A549 (cell line): ENCODE results near the gene ARMH3. TPM values are rescaled to one million over a fixed set of nuclear protein-coding genes. Genes with fewer than 3 reads are reported as not detected.

Experiments
- ATAC-seq, 2 experiments: fragments of 200-7000 bp in 1 of 2; fragments of >200 bp in 1 of 2; cut with Nextera tagmentation in 1 of 2; cut with Tn5 transposase in 1 of 2; 3 replicates each; pipeline versions ENCODE4 v1.8.0 to v1.9.1; 2018 to 2020; ENCODE audit warnings: mild to moderate bottlenecking in 1 of 2, moderate library complexity in 1 of 2
- CTCF ChIA-PET: fragments of 300-600 bp; sonication (Branson Sonifier 250); formaldehyde crosslinking; extraction: SDS; loops from one replicate; lab custom pipeline; 2021; ENCODE audit warnings: antibody characterized with exemption, inconsistent platforms; lab: Yijun Ruan, JAX
- POLR2A ChIA-PET: fragments of 350-600 bp; formaldehyde crosslinking; extraction: SDS; loops from one replicate; lab custom pipeline; 2021; ENCODE audit warnings: antibody characterized with exemption, inconsistent platforms; lab: Yijun Ruan, JAX
- DNase-seq, 2 experiments: peaks; one replicate each; pipeline versions ENCODE4 v3.0.0 to v3.0.0-alpha.2; 2011 to 2016; ENCODE audit warnings: low read depth in 1 of 2, low spot score in 1 of 2
- FAIRE-seq: peaks from 2 replicates; lab custom pipeline; 2011; peaks lifted over from hg19 to GRCh38; lab: Jason Lieb, UNC
- H3K27ac ChIP-seq, 2 experiments: fragments of >200 bp; sonication (Bioruptor Twin); formaldehyde crosslinking; 3 replicates each; pipeline ENCODE4 v1.5.1; 2016 to 2017
- H3K4me1 ChIP-seq: fragments of >200 bp; sonication (Bioruptor Twin); formaldehyde crosslinking; 3 replicates; pipeline ENCODE4 v1.6.1; 2016
- H3K4me2 ChIP-seq: fragments of >200 bp; sonication (Bioruptor Twin); formaldehyde crosslinking; 3 replicates; pipeline ENCODE4 v1.6.1; 2016
- H3K4me3 ChIP-seq: fragments of >200 bp; sonication (Bioruptor Twin); formaldehyde crosslinking; 3 replicates; pipeline ENCODE4 v1.5.1; 2016
- H3K9me3 ChIP-seq: fragments of >200 bp; sonication (Bioruptor Twin); formaldehyde crosslinking; 3 replicates; pipeline ENCODE4 v1.6.1; 2016
- CEBPB ChIP-seq, 2 experiments: fragments of >200 bp in 1 of 2; sonication (Bioruptor Twin) in 1 of 2; formaldehyde crosslinking in 1 of 2; IDR thresholded peaks; 2 replicates each; pipeline ENCODE4 v1.6.1; 2012 to 2016
- CHD2 ChIP-seq: fragments of 150-350 bp; IDR thresholded peaks from 2 replicates; pipeline ENCODE4 v1.6.1; 2014; ENCODE audit warnings: low read length; ENCODE audit not compliant: partially characterized antibody
- EHMT2 ChIP-seq: fragments of 200-600 bp; sonication (generic); IDR thresholded peaks from 2 replicates; pipeline ENCODE4 v1.6.1; 2016; ENCODE audit warnings: antibody characterized with exemption, low read depth, mild to moderate bottlenecking, moderate library complexity
- ESRRA ChIP-seq: fragments of 150-350 bp; IDR thresholded peaks from 2 replicates; pipeline ENCODE4 v1.6.1; 2014; ENCODE audit warnings: mild to moderate bottlenecking, low read length, borderline replicate concordance
- FOSL2 ChIP-seq, 2 experiments: fragments of 450-650 bp in 1 of 2; fragments of >200 bp in 1 of 2; sonication (Bioruptor Twin) in 1 of 2; formaldehyde crosslinking; IDR thresholded peaks; 2 replicates each; pipeline versions ENCODE4 v1.5.0 to v1.6.1; 2016 to 2020; ENCODE audit warnings: mild to moderate bottlenecking in 1 of 2, moderate library complexity in 1 of 2
- FOXS1 ChIP-seq: fragments of 250-450 bp; sonication (Bioruptor Pico); IDR thresholded peaks from 2 replicates; pipeline ENCODE4 v1.5.0; 2020; ENCODE audit warnings: mild to moderate bottlenecking, moderate library complexity
- HDAC2 ChIP-seq: fragments of 200-600 bp; sonication (generic); IDR thresholded peaks from 2 replicates; pipeline ENCODE4 v1.6.1; 2016
- HEYL ChIP-seq: fragments of 250-450 bp; sonication (Bioruptor Pico); IDR thresholded peaks from 2 replicates; pipeline ENCODE4 v1.8.0; 2021; ENCODE audit warnings: mild to moderate bottlenecking, moderate library complexity
- JUNB ChIP-seq: fragments of >200 bp; sonication (Bioruptor Twin); formaldehyde crosslinking; IDR thresholded peaks from 2 replicates; pipeline ENCODE4 v1.6.1; 2016
- KDM5A ChIP-seq: fragments of 200-600 bp; sonication (generic); IDR thresholded peaks from 2 replicates; pipeline ENCODE4 v1.6.1; 2016; ENCODE audit warnings: antibody characterized with exemption, mild to moderate bottlenecking
- MAZ ChIP-seq: fragments of 150-350 bp; IDR thresholded peaks from 2 replicates; pipeline ENCODE4 v1.6.1; 2014; ENCODE audit warnings: antibody characterized with exemption, low read depth, low read length, borderline replicate concordance
- POLR2A ChIP-seq: IDR thresholded peaks from 2 replicates; pipeline ENCODE4 v1.6.1; 2012; ENCODE audit warnings: mild to moderate bottlenecking, low read length
- RCOR1 ChIP-seq: fragments of 150-350 bp; IDR thresholded peaks from 2 replicates; pipeline ENCODE4 v1.6.1; 2014; ENCODE audit warnings: antibody characterized with exemption, low read length, low read depth
- WGBS: methylation state at CpG from one replicate; pipeline ENCODE4 v1.1.6; 2017; ENCODE audit errors: missing lambda C conversion rate; 5-methylcytosine and 5-hydroxymethylcytosine counted together
- polyA plus RNA-seq, 4 experiments: library from polyadenylated mRNA; depleted of rRNA in 3 of 4; stranded (reverse); fragments of >200 nt; fragmentation: RNase III in 1 of 4; extraction: RNeasy Plus Mini Kit Qiagen cat#74134 plus additional on column Dnase treatment in 1 of 4; gene quantifications; 2 replicates in 3 of 4; 3 replicates in 1 of 4; pipeline ENCODE4 v1.2.3, GENCODE V29; 2011 to 2017
- TF ChIP-seq, protein P1 (sequence below): fragments of >200 bp; sonication (Bioruptor Twin); formaldehyde crosslinking; IDR thresholded peaks from 3 replicates; pipeline ENCODE4 v1.6.1; 2016
- TF ChIP-seq, protein P2 (sequence below): IDR thresholded peaks from 2 replicates; pipeline ENCODE4 v1.6.1; 2012
- TF ChIP-seq, protein P3 (sequence below): fragments of 250-450 bp; sonication (Bioruptor Pico); IDR thresholded peaks from 2 replicates; pipeline ENCODE4 v1.5.0; 2020; ENCODE audit warnings: low read depth, mild to moderate bottlenecking, moderate library complexity
- TF ChIP-seq, protein P4 (sequence below): fragments of 200-600 bp; sonication (generic); IDR thresholded peaks from 2 replicates; pipeline ENCODE4 v1.6.1; 2016; ENCODE audit warnings: antibody characterized with exemption, mild to moderate bottlenecking, moderate library complexity
- TF ChIP-seq, protein P5 (sequence below): fragments of >200 bp; sonication (Bioruptor Twin); formaldehyde crosslinking; IDR thresholded peaks from 2 replicates; pipeline ENCODE4 v1.6.1; 2016

The ARMH3 gene
- polyA plus RNA-seq, 2 of the 4 experiments (the other 2 are of a cell fraction), result 12.7 to 17.3 TPM

DNA sequence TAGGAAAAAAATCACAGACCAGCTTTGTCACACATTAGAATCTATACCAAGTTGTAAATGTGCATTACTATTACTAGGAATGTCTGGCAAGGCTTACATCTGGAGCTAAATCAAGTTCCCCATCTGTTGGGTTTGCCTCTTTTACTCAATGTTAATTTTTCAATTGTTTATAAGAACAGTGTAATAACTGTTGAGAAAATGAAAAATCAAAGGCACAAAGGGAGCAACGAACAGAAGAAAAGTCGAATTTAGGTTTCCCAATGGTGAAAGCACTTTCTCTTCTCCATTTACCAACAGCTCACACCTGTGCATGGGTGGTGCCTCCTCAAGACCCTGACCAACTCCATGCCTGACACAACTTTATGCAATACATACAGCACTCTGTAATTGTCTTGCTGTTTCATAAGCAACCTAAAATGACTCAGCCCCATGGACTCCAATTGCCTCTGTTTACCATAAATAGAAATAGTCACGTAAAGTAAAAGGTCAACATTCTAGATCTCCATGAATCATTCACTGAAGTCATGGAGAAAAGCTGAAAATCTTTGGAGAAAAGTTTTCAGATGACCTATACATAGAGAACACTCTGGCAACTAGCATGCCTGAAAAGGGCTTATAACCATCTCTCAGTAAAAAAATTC is 116.8 kb downstream of the ARMH3 start (continued):
- TF ChIP-seq CEBPB (IDR thresholded peaks at IDR 0.05), result peak; percentile 85 to 90
- TF ChIP-seq KDM5A, result no peak
- TF ChIP-seq, protein P1, sequence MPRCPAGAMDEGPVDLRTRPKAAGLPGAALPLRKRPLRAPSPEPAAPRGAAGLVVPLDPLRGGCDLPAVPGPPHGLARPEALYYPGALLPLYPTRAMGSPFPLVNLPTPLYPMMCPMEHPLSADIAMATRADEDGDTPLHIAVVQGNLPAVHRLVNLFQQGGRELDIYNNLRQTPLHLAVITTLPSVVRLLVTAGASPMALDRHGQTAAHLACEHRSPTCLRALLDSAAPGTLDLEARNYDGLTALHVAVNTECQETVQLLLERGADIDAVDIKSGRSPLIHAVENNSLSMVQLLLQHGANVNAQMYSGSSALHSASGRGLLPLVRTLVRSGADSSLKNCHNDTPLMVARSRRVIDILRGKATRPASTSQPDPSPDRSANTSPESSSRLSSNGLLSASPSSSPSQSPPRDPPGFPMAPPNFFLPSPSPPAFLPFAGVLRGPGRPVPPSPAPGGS, result peak; percentile 57; the same call in 1 of the 3 replicates
- TF ChIP-seq RCOR1, result no peak
- TF ChIP-seq, protein P2, sequence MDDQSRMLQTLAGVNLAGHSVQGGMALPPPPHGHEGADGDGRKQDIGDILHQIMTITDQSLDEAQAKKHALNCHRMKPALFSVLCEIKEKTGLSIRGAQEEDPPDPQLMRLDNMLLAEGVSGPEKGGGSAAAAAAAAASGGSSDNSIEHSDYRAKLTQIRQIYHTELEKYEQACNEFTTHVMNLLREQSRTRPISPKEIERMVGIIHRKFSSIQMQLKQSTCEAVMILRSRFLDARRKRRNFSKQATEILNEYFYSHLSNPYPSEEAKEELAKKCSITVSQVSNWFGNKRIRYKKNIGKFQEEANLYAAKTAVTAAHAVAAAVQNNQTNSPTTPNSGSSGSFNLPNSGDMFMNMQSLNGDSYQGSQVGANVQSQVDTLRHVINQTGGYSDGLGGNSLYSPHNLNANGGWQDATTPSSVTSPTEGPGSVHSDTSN, result no peak

DNA sequence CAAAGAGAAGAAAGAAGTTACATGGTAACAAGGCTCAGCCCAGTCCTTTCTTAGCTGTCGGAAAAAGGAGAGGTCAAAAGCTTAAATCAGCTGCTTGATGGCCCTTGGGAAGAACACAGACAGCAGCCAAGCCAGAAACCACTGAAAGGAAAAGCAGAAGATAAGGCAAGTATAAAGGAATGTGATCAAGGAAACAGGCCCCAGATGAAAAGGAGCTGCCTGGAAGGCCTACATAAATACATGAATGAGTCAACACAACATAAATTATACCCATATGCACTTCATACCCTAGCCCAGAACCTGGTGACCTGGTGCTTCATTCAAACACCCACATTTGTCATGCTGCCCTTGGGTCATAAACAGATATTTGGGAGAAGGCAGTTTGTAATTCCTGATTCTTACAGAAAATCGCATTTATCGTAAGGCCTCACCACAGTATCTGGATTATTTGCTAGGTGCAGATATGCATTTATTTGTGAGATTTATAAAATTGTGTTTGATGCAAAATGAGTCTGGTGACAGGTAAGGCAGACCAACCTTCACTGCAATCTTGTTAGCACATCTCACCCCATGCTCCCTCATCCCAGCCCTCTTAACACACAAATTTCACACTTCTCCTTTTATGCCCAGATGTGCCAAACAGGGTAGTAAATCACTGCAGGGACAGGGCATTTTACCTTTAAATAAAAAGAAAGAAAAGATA is 117.5 kb downstream of the ARMH3 start:
- TF ChIP-seq FOSL2 (IDR thresholded peaks at IDR 0.05) (peak; percentile 19; the same call in 1 of the 2 replicates), FOSL2 (CRISPR knock-in tag; IDR thresholded peaks at IDR 0.05) (no peak), JUNB (0 out of 2 replicates have a peak, but pooled peaks have one; percentile 26), POLR2A (no peak)
- Histone ChIP-seq H3K9me3 (no peaks in the 10 kb centered on the region), H3K4me2 (peak overlapping the region; percentile 75), H3K4me1 (peaks cover 66% of the 10 kb centered on the region), H3K27ac (peak overlapping the region; percentile 82 to 84), H3K4me3 (no peak overlapping the region)
- CTCF ChIA-PET, result interaction anchor here (0.6 to 2.6 kb wide), 5 partner anchors 13 to 135 kb away, joined by 3 to 7 read pairs (median 7); no protein-coding TSS in a partner anchor
- FAIRE-seq (no peak), DNase-seq (peak in 1 of 2 experiments; percentile 31), ATAC-seq (peak in 1 of 2 experiments; percentile 67; a peak in 3 of 6 replicates)
- 93% methylated on average over 3 of the region's 3 CpGs for WGBS
- POLR2A ChIA-PET, result no interaction called here

DNA sequence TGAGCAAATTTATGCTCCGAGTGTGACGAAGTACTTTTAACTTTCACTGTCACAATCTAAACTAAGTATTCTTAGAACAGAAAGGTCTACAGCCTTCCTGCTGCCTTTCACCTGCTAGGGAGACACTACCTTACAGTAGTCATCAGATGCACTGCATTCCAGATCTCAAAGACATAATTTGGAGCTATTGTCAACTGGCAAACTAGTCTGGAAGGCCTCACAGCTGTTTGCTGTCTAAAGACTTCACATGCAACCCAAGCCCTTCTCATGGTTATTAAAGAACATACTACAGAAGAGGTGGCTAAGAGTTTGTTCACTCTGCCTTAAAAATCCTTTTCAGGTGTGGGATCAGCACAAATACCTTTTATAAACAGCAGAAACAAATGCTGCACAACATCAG is 120.5 kb downstream of the ARMH3 start:
- peak overlapping the region in 1 of 2 experiments; percentile 24; a peak in 1 of 6 replicates for H3K27ac ChIP-seq
- no peak overlapping the region for H3K4me3 ChIP-seq
- 92% methylated on average over 2 of the region's 2 CpGs for WGBS
- DNase-seq, result no peak
- H3K9me3 ChIP-seq, result no peaks in the 10 kb centered on the region
- H3K4me1 ChIP-seq, result peaks cover 45% of the 10 kb centered on the region
- ATAC-seq, result no peak
- TF ChIP-seq, protein P3, sequence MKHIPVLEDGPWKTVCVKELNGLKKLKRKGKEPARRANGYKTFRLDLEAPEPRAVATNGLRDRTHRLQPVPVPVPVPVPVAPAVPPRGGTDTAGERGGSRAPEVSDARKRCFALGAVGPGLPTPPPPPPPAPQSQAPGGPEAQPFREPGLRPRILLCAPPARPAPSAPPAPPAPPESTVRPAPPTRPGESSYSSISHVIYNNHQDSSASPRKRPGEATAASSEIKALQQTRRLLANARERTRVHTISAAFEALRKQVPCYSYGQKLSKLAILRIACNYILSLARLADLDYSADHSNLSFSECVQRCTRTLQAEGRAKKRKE, result no peak
- TF ChIP-seq EHMT2 (no peak), MAZ (no peak), ESRRA (no peak), FOSL2 (IDR thresholded peaks at IDR 0.05) (no peak), FOSL2 (CRISPR knock-in tag; IDR thresholded peaks at IDR 0.05) (no peak), HEYL (CRISPR knock-in tag) (no peak), CHD2 (no peak), HDAC2 (no peak), FOXS1 (no peak)
- TF ChIP-seq, protein P4, sequence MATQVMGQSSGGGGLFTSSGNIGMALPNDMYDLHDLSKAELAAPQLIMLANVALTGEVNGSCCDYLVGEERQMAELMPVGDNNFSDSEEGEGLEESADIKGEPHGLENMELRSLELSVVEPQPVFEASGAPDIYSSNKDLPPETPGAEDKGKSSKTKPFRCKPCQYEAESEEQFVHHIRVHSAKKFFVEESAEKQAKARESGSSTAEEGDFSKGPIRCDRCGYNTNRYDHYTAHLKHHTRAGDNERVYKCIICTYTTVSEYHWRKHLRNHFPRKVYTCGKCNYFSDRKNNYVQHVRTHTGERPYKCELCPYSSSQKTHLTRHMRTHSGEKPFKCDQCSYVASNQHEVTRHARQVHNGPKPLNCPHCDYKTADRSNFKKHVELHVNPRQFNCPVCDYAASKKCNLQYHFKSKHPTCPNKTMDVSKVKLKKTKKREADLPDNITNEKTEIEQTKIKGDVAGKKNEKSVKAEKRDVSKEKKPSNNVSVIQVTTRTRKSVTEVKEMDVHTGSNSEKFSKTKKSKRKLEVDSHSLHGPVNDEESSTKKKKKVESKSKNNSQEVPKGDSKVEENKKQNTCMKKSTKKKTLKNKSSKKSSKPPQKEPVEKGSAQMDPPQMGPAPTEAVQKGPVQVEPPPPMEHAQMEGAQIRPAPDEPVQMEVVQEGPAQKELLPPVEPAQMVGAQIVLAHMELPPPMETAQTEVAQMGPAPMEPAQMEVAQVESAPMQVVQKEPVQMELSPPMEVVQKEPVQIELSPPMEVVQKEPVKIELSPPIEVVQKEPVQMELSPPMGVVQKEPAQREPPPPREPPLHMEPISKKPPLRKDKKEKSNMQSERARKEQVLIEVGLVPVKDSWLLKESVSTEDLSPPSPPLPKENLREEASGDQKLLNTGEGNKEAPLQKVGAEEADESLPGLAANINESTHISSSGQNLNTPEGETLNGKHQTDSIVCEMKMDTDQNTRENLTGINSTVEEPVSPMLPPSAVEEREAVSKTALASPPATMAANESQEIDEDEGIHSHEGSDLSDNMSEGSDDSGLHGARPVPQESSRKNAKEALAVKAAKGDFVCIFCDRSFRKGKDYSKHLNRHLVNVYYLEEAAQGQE, result no peak
- TF ChIP-seq, protein P5, sequence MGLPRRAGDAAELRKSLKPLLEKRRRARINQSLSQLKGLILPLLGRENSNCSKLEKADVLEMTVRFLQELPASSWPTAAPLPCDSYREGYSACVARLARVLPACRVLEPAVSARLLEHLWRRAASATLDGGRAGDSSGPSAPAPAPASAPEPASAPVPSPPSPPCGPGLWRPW, result no peak
- no peak overlapping the region for H3K4me2 ChIP-seq
- no peak for FAIRE-seq
- ChIA-PET CTCF (interaction anchor here (0.8 to 1.9 kb wide), 6 partner anchors 10 to 138 kb away, joined by 3 to 4 read pairs (median 3); no protein-coding TSS in a partner anchor), POLR2A (no interaction called here)
